Measurements from ENCODE around the gene PLSCR5.

Gene PLSCR5

GRCh38 chr3:146605106-146605505 lies at the start of gene PLSCR5:
PLSCR5 (minus strand) TSS chr3:146605346; CDS start chr3:146605212, 134 bp downstream.
- DNase-seq, result no peak

DNA sequence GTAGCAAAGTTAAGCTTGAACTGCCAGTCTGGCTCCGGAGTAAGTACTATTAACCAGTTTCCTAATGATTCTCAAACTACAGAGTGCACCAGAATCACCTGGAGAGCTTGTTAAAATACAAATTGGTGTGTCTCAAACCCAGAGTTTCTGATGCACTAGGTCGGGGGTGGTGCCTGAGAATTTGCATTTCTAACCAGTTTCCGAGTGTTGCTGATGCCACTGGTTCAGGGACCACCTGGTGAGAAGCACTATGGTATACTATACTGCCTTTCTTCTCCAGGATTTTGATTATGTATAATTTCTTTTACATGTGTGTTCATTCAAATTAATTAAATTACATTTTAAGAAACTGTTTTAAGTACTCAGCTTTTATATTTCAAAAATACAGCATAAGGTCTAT lies 48.8 kb upstream of the PLSCR5 start:
- DNase-seq, result no peak

DNA sequence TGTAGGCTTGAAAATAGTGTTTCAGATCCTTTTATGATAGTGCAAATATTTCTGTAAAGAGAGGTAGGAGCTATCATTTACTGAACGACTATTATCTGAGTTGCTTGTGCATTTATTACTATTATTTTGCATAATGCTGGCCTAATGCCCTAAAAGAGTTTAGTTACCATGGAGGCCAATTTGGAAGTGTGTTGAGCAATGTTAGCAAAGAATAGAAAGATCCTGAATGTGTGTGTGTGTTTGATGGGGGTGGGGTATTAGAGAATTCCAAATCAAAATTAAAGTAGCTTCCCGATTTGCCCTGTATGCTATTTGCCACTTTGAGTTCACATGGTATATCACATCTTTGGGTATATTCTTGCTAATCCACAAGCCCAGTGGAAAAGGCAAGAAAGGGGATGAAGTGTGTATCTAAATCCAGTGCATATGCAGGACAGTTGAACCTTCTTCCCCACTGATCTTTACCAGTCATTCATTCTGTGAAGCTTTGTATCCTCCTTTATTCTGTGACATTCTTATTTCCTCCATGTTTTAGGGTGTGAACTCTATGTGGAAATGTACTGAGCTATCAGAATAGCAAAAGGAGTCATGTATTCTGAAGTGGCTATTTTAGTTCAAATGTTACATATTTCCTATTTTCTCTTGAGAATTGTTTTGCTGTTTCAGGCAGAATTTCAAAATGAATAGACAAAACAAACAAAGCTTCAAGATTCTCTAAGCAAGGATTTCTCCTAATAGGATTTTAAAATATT lies 45.7 kb upstream of the PLSCR5 start:
- no peak for DNase-seq

DNA sequence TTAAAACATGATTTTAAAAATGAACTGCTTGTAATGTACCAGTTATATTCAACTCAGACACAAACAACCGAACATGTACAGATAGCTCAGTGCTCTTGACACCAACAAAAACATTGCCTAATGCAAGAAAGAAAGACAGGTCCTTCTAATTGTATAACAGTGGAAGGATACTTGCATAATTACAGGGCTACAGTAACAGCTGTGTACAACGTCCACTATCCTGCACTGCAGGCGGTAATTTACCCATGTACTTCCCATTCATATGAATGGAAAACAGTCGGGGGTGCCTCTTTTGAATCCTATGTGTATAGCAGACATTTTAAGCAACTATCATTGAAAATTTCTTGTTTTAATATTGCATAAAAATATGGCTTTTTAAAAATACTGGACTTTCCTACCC lies 41.1 kb upstream of the PLSCR5 start:
- no peak for DNase-seq

DNA sequence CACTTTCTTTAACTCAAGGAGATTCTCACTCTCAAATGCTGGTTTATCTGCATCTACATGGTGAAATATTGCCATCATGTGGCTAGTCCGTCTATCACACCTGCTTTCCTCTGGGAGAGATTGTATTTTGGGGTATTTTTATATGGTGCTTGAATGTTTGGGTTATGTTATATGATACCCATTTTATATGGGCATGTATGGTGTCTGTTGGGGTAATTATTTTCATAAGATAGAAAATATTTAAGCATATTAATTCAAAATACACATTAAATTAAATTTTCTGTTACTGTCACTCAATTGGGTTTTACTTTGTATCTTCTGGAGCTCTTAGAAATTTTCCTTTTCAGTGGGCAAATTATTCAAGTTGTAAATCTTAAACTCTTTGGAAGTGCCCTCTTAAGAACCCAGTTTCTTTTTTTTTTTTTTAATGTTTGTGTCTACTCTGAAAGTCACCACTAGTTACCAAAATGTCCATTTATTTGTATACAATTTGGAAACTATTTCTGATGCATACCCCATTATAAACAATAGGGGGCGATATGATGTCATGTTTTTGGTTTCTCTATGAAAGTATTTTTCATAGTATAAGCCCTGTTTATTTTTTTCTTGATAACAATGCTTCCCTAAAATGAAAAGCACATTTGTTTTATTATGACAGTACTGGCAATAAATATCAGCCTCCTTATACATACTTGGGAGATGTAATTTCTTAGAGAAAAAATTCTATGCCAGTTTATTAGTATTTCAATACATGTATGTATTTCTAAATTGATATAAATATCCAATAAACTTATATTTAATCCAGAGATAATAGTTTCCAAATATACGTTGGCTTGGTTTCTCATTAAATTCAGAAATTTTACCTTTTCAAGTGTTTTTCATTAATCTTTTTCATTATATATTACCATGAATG lies 36.1 kb upstream of the PLSCR5 start:
- no peak for DNase-seq

DNA sequence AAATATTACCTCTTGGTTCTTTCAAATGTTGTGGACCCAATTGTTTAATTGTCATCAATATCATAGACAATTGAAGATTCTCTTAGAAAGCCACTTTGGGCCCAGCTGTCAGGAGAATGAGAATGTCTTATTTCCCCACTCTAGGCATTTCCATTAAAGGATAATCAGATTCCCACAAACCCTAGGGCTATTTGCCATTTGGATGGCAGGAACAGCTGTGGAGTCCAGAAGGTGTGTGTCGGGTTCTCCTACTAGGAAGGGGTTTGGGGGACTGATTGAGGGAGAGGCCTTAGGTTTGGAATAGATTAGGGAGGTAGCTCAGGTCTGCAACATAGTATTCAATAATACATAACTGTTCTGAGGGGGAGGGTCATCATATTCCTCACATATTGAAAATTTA lies 35.2 kb upstream of the PLSCR5 start:
- DNase-seq, result no peak

DNA sequence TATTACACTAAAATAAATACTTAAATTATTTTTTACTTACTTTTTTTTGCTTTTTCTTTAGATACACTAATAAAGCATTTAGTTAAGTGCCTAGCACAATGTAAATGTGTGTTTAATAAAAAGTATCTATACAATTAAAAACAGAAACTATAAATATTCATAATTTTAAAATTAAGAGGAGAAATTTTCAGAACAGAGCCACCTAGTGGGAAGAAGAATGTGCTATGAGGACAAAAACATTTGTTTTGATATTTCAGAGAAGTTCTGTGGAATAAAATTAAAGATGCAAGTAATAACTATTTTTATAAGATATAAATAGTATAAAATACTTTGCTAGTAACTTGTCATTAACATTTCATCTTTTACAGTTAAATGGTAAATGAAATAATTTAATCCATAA lies 33.6 kb upstream of the PLSCR5 start:
- no peak for DNase-seq

GRCh38 chr3:146637871-146638270 lies 32.7 kb upstream of the PLSCR5 start:
- no peak for DNase-seq

GRCh38 chr3:146636881-146637280 lies 31.7 kb upstream of the PLSCR5 start:
- DNase-seq, result no peak

GRCh38 chr3:146634346-146634745 lies 29.2 kb upstream of the PLSCR5 start:
- no peak for DNase-seq

GRCh38 chr3:146628671-146629070 lies 23.5 kb upstream of the PLSCR5 start:
- no peak for DNase-seq

DNA sequence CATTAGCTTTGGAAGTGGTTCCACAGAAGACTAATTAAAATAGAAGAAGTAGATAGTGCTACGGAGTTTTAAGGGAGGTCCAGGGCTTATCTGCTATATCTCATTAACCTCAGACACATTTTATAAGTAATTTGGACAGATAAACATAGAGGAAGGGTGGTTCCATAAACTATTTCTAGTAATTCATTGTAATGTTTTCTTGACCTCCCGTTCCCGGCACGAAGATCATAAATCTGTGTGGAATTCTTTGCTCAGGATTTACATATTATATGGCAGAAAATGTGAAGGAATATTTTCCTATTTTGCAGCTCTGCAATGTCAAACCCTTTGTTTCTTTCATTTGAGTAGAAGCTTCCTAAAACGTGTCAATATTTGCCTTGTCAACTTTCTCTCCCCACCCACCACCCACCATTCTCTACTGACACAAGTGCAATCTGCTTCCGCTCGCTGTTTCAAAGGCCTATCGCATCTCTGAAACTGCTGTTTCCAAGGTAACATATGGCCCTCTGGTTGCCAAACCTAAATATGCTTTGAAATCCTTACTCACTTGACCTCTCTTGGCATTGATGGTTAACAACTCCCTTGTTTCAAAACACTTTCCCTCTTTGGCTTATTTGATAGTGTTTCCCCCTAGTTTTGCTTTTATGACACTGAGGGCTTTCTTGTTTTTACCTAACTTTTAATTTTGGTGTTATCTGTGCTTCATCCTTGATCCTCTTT lies 21.4 kb upstream of the PLSCR5 start:
- no peak for DNase-seq

GRCh38 chr3:146625186-146625775 lies 20.1 kb upstream of the PLSCR5 start:
- DNase-seq, result no peak

GRCh38 chr3:146621723-146622122 lies 16.6 kb upstream of the PLSCR5 start:
- no peak for DNase-seq

DNA sequence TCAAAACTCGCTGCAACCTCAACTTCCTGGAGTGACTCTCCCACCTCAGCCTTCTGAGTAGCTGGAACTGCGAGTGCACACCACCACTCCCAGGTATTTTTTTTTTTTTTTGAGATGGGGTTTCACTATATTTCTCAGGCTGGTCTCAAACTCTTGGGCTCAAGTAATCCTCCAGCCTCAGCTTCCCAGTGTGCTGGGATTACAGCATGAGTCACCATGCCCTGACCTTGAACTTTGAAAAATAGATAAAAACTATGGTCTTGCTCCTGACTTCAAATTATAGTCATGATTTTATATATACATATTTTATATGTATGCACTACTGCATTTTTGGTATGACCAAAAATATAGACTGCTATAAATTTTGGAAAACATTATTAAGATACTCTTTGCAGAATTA lies 6.9 kb upstream of the PLSCR5 start:
- no peak for DNase-seq

DNA sequence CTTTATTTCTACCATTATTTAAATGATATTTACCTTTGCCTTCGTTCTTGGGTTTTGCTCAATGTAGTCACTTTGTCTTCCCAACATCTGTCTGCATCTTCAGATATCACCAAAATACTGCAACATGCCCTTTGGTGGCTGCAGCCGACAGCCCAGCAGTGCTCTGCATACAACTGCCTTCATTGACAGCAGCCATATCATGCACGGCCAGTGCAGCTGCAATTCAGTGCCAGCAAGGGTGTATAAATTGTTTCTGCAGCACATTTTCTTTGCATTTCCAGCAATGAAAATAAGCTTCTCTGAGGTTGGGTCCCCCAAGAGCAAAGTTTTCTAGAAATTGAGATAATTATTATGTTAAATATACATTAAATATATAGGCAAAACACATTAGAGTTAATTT lies 6.0 kb upstream of the PLSCR5 start:
- no peak for DNase-seq

- no peak for DNase-seq
Measured at GRCh38 chr3:146598535-146598934, 6.6 kb downstream of the PLSCR5 start.

DNA sequence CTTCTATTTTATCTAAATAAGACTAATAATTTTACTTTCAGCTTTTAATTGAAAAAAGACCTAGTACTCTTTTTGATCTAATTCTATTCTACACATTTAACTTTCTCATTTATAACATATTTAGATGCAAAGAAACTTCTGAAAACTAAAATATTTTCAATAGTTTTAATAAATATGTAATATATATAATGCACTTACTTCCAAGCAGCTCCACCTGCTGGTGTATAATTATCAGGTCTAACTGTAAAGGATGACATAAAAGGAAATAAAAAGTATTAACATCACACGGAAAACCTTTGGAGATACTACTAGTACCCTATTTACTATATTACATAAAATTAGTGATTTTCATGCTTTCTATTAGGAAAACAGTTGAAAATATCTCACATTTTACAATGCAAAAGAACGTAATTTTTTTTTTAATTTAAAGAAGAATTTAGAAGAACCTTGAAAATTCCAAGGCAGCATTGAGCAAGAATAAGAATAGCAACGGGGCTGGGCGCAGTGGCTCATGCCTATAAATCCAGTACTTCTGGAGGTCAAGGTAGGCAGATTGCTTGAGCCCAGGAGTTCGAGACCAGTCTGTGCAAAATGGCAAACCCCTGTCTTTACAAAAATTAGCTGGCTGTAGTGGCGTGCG lies 10.2 kb downstream of the PLSCR5 start:
- DNase-seq, result no peak

- no peak for DNase-seq
Measured at GRCh38 chr3:146593776-146594175, 11.4 kb downstream of the PLSCR5 start.

- DNase-seq, result no peak
Measured at GRCh38 chr3:146590521-146590920, 14.6 kb downstream of the PLSCR5 start.

- DNase-seq, result no peak
Measured at GRCh38 chr3:146589899-146590508, 15.1 kb downstream of the PLSCR5 start.

DNA sequence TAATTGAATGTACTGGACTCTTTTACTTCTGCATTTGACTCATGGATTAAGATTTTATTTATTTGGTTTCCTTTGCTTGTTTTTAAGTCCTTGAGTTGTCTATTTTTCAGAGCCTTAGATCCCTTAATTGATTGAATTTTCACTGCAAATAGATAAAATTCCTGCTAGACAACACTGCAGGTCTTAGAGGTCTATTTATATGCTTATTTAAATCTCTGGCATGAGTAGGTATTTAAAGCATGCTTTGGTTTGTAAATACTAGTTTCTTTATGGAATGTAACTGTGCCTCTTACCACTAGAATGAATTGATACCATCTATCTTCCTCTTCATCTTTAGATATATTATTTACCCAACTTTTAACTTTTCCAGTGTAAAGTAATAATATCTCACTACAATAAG lies 20.0 kb downstream of the PLSCR5 start:
- DNase-seq, result no peak
